ENCODE measurements around the gene PTK6. TPM values are rescaled to one million over a fixed set of nuclear protein-coding genes. Genes with fewer than 3 reads are reported as not detected.

PTK6 gene
- total RNA-seq, 2 experiments from 2014 or later: 0.34 to 0.78 TPM

DNA sequence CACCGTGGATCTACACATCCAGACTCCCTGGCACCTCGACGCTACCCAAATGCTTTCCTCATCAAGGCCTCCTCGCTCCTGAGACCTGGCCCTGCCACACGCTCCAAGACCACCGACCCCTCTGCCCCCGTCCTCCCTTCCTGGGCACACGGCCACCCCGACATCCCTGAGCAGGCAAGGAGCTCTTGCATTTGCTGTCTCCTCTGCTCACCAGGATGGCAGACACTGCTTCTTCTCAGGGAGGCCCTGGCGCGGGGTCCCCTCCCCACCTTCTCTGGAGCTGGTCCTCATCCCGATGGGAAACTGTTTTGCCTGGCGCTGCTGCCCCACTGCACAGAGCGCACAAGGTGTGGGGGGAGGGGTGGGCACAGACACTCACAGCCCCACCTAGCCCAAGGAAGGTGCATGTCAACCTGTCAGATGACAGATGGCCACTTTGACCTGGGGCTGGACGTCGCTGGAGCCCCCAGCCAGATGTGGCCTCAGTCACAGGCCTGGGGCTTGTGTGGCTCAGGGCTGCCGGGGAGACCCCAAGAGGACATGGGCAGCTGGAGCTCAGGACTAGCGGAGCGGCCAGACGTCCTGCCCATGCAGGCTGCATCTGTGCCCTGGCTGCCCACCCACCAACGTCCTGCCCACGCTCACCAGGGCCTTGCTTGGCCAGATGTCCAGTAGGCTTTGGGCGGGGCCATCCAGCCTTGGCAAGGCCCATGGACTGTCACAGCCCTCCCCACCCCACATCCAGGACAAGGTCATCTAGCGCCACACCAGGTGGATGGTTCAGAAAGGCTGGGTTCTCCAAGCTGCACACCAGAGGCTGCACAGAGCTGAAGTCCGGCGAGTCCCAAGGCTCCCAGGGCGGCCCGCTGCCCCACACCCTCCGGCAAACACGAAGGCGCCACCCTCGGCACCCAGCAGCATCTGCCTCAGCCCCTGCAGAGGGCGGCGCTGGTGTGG is 58.6 kb downstream of the PTK6 start:
- no peaks in the 10 kb centered on the region for H3K9me3 Mint-ChIP-seq
- intact Hi-C loops (cut with micrococcal nuclease): no loop called here
- no peaks in the 10 kb centered on the region for H3K36me3 Mint-ChIP-seq
- H3K4me1 Mint-ChIP-seq (ENCODE audit: low read depth): peaks cover 7% of the 10 kb centered on the region
- ChIA-PET POLR2A (no interaction called here), CTCF (interaction anchor here (1.1 kb wide), 1 partner anchor 308 kb away, joined by 4 read pairs; no protein-coding TSS in a partner anchor)
- no peak for DNase-seq
- no peak overlapping the region for H3K27ac Mint-ChIP-seq
- peaks cover 49% of the 10 kb centered on the region for H3K27me3 Mint-ChIP-seq
- H3K4me3 Mint-ChIP-seq: no peak overlapping the region

Other genes starting within 250 kb of the PTK6 start
- not detected for gene COL20A1, start 244.2 kb downstream of the PTK6 start, total RNA-seq
- gene CHRNA4, start 176.0 kb downstream of the PTK6 start, total RNA-seq: not detected
- gene KCNQ2, start 64.7 kb downstream of the PTK6 start, total RNA-seq: not detected
- gene EEF1A2, start 38.3 kb downstream of the PTK6 start, total RNA-seq: 1 to 10 TPM; 1.1 to 1.7 TPM
- 100 to 1,000 TPM; 191 to 201 TPM for gene PPDPF, start 16.6 kb downstream of the PTK6 start, total RNA-seq
- not detected for gene SRMS, start 10.4 kb upstream of the PTK6 start, total RNA-seq
- under 1 TPM; 0.55 to 0.61 TPM for gene FNDC11, start 16.8 kb upstream of the PTK6 start, total RNA-seq
- gene HELZ2, start 36.9 kb upstream of the PTK6 start, total RNA-seq: 10 to 100 TPM; 28.5 to 32.2 TPM
- gene GMEB2, start 89.7 kb upstream of the PTK6 start, total RNA-seq: 10 to 100 TPM; 13.6 to 14.0 TPM
- 10 to 100 TPM; 17.3 to 18.0 TPM for gene STMN3, start 116.0 kb upstream of the PTK6 start, total RNA-seq
- gene RTEL1, start 120.9 kb upstream of the PTK6 start, total RNA-seq: 10 to 100 TPM; 38.0 to 38.3 TPM
- gene TNFRSF6B, start 159.3 kb upstream of the PTK6 start, total RNA-seq: not detected
- gene ARFRP1, start 170.6 kb upstream of the PTK6 start, total RNA-seq: 10 to 100 TPM; 54.6 to 58.4 TPM
- 10 to 100 TPM; 28.7 to 29.9 TPM for gene ZGPAT, start 170.7 kb upstream of the PTK6 start, total RNA-seq
- 10 to 100 TPM; 14.7 to 17.6 TPM for gene LIME1, start 199.3 kb upstream of the PTK6 start, total RNA-seq
- 10 to 100 TPM; 58.9 to 59.0 TPM for gene SLC2A4RG, start 202.4 kb upstream of the PTK6 start, total RNA-seq